HEK293 (cell line): ENCODE measurements around the gene PIM1.

Source experiments
- ZNF19 ChIP-seq: fragments of 450-650 bp; formaldehyde crosslinking; IDR thresholded peaks from 2 replicates; pipeline ENCODE4; 2016; ENCODE audit warnings: missing biosample characterization, missing genetic modification characterization, low read depth
- ZNF266 ChIP-seq: fragments of 450-650 bp; formaldehyde crosslinking; IDR thresholded peaks from 2 replicates; pipeline ENCODE4 v1.5.1; 2016; ENCODE audit warnings: missing biosample characterization, missing genetic modification characterization, low read depth
- ZNF292 ChIP-seq: fragments of 450-650 bp; formaldehyde crosslinking; IDR thresholded peaks from 2 replicates; pipeline ENCODE4 v1.5.1; 2016; ENCODE audit warnings: low read depth, missing biosample characterization, missing genetic modification characterization, borderline replicate concordance
- ZNF621 ChIP-seq: fragments of 450-650 bp; formaldehyde crosslinking; IDR thresholded peaks from 2 replicates; pipeline ENCODE4 v1.5.1; 2017; ENCODE audit warnings: missing biosample characterization, missing genetic modification characterization
- ZNF626 ChIP-seq: fragments of 450-650 bp; sonication (Bioruptor Pico); formaldehyde crosslinking; IDR thresholded peaks from 2 replicates; pipeline ENCODE4 v1.5.1; 2018; ENCODE audit warnings: missing biosample characterization, missing genetic modification characterization, inconsistent platforms
- ZNF76 ChIP-seq: fragments of 450-650 bp; formaldehyde crosslinking; IDR thresholded peaks from 2 replicates; pipeline ENCODE4; 2016; ENCODE audit warnings: low read depth, missing biosample characterization, missing genetic modification characterization, borderline replicate concordance
- TF ChIP-seq, protein P1 (sequence below): fragments of 450-650 bp; formaldehyde crosslinking; IDR thresholded peaks from 2 replicates; pipeline ENCODE4 v1.5.1; 2016; ENCODE audit warnings: missing biosample characterization, missing genetic modification characterization
- TF ChIP-seq, protein P2 (sequence below): fragments of 450-650 bp; formaldehyde crosslinking; IDR thresholded peaks from 2 replicates; pipeline ENCODE4 v1.5.1; 2017; ENCODE audit warnings: missing biosample characterization, missing genetic modification characterization
- TF ChIP-seq, protein P3 (sequence below): fragments of 450-650 bp; formaldehyde crosslinking; IDR thresholded peaks from 2 replicates; pipeline ENCODE4 v1.5.1; 2016; ENCODE audit warnings: missing biosample characterization, missing genetic modification characterization
- TF ChIP-seq, protein P4 (sequence below): fragments of 450-650 bp; formaldehyde crosslinking; IDR thresholded peaks from 2 replicates; pipeline ENCODE4 v1.5.1; 2016; ENCODE audit warnings: missing biosample characterization, missing genetic modification characterization

DNA sequence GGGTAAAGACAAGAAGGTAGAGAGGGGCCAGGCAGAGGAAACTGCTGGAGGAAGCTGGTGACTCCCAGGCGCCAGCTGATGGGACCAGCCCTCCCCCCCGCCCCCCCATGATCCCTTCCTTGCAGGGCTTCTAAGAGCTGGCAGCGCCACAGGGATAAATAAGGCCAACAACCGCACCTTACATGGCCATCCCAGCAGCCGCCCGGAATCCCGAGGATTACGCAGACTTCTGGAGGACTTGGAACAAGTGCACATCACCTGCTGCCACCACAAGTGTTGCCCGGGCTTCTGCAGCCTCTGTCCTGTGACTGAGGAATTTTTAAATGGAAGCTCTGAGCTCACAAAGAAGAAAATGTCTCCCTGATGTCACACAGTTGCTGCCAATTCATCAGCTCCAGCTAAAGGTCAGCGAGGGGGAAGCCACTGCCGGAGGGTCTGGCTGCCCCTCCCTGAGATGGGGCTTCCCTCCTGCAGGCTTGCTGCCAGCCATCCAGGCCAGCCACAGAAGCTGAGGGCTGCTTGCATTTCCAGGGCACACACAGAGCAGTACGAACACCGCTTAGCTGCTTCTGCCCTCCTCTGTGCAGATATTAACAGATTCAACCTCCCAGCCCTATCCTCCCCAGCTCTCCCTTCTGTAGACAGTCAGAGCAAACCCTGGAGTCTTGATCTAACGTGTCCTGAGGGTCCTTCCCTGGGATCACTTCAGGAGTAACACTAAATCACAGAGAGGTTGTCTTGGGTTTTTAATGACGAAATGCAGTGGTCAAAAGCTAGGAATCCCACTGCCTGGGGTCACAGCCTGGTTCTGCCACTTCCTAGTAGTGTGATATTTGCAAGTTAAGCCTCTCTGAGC, 38.6 kb upstream of the PIM1 start:
- TF ChIP-seq ZNF266 (no peak), ZNF19 (tag by site-specific recombination) (no peak), ZNF292 (tag by site-specific recombination) (no peak), ZNF621 (tag by site-specific recombination) (no peak), ZNF76 (no peak), ZNF626 (tag by site-specific recombination) (no peak)
- TF ChIP-seq, protein P1, sequence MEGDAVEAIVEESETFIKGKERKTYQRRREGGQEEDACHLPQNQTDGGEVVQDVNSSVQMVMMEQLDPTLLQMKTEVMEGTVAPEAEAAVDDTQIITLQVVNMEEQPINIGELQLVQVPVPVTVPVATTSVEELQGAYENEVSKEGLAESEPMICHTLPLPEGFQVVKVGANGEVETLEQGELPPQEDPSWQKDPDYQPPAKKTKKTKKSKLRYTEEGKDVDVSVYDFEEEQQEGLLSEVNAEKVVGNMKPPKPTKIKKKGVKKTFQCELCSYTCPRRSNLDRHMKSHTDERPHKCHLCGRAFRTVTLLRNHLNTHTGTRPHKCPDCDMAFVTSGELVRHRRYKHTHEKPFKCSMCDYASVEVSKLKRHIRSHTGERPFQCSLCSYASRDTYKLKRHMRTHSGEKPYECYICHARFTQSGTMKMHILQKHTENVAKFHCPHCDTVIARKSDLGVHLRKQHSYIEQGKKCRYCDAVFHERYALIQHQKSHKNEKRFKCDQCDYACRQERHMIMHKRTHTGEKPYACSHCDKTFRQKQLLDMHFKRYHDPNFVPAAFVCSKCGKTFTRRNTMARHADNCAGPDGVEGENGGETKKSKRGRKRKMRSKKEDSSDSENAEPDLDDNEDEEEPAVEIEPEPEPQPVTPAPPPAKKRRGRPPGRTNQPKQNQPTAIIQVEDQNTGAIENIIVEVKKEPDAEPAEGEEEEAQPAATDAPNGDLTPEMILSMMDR = no peak
- TF ChIP-seq, protein P2, sequence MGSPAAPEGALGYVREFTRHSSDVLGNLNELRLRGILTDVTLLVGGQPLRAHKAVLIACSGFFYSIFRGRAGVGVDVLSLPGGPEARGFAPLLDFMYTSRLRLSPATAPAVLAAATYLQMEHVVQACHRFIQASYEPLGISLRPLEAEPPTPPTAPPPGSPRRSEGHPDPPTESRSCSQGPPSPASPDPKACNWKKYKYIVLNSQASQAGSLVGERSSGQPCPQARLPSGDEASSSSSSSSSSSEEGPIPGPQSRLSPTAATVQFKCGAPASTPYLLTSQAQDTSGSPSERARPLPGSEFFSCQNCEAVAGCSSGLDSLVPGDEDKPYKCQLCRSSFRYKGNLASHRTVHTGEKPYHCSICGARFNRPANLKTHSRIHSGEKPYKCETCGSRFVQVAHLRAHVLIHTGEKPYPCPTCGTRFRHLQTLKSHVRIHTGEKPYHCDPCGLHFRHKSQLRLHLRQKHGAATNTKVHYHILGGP = no peak
- TF ChIP-seq, protein P3, sequence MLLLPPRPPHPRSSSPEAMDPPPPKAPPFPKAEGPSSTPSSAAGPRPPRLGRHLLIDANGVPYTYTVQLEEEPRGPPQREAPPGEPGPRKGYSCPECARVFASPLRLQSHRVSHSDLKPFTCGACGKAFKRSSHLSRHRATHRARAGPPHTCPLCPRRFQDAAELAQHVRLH = no peak
- TF ChIP-seq, protein P4, sequence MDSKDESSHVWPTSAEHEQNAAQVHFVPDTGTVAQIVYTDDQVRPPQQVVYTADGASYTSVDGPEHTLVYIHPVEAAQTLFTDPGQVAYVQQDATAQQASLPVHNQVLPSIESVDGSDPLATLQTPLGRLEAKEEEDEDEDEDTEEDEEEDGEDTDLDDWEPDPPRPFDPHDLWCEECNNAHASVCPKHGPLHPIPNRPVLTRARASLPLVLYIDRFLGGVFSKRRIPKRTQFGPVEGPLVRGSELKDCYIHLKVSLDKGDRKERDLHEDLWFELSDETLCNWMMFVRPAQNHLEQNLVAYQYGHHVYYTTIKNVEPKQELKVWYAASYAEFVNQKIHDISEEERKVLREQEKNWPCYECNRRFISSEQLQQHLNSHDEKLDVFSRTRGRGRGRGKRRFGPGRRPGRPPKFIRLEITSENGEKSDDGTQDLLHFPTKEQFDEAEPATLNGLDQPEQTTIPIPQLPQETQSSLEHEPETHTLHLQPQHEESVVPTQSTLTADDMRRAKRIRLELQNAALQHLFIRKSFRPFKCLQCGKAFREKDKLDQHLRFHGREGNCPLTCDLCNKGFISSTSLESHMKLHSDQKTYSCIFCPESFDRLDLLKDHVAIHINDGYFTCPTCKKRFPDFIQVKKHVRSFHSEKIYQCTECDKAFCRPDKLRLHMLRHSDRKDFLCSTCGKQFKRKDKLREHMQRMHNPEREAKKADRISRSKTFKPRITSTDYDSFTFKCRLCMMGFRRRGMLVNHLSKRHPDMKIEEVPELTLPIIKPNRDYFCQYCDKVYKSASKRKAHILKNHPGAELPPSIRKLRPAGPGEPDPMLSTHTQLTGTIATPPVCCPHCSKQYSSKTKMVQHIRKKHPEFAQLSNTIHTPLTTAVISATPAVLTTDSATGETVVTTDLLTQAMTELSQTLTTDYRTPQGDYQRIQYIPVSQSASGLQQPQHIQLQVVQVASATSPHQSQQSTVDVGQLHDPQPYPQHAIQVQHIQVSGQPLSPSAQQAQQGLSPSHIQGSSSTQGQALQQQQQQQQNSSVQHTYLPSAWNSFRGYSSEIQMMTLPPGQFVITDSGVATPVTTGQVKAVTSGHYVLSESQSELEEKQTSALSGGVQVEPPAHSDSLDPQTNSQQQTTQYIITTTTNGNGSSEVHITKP = no peak
